ENCODE data around the gene HMGCS1.
"Not testable (repeated sequence)": the region's sequence is repeated elsewhere in the genome, so short reads cannot be mapped to it uniquely, and the experiment has no call there.

Gene HMGCS1

DNA sequence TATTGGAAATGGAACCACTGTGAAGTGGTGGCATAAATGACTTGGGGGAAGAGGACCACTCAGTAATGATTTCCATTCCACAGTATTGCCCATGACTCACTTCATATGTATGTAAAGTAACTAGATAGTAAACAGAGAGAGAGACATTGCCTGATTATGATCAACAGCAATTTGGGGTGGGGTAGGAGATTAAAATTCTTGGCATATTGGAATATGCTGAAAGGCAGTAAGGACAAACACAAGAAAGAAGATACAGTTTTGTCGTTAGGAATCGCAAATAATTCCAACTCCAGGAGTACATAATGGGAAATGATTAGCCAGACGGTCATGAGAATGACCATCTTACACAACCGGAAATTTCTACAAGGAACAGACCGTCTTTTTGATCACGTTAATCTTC, 1.5 kb upstream of the HMGCS1 start:
- no peak overlapping the region for H3K4me3 ChIP-seq (replicated peaks; ENCODE audit: low read depth, low read length)
- no peak for DNase-seq (ENCODE audit: extremely low read depth, low read depth)
- TF ChIP-seq, protein P1, sequence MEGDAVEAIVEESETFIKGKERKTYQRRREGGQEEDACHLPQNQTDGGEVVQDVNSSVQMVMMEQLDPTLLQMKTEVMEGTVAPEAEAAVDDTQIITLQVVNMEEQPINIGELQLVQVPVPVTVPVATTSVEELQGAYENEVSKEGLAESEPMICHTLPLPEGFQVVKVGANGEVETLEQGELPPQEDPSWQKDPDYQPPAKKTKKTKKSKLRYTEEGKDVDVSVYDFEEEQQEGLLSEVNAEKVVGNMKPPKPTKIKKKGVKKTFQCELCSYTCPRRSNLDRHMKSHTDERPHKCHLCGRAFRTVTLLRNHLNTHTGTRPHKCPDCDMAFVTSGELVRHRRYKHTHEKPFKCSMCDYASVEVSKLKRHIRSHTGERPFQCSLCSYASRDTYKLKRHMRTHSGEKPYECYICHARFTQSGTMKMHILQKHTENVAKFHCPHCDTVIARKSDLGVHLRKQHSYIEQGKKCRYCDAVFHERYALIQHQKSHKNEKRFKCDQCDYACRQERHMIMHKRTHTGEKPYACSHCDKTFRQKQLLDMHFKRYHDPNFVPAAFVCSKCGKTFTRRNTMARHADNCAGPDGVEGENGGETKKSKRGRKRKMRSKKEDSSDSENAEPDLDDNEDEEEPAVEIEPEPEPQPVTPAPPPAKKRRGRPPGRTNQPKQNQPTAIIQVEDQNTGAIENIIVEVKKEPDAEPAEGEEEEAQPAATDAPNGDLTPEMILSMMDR (IDR thresholded peaks at IDR 0.05; ENCODE audit: low read depth, low read length, missing control alignments) = no peak

GRCh38 chr5:43313854-43314457, 744 bp upstream of the HMGCS1 start:
- peak overlapping the region; percentile 4; the same call in 1 of the 2 replicates for H3K4me3 ChIP-seq (replicated peaks; ENCODE audit: low read depth, low read length)
- DNase-seq (ENCODE audit: extremely low read depth, low read depth) = no peak

GRCh38 chr5:43312699-43313034, 545 bp downstream of the HMGCS1 start:
- TF ChIP-seq, protein P1 (IDR thresholded peaks at IDR 0.05; ENCODE audit: low read depth, low read length, missing control alignments) = no peak
- peak overlapping the region; percentile 77 for H3K4me3 ChIP-seq (replicated peaks; ENCODE audit: low read depth, low read length)
- DNase-seq (ENCODE audit: extremely low read depth, low read depth) = no peak

More at GRCh38 chr5:43313854-43314457, 744 bp upstream of the HMGCS1 start:
- TF ChIP-seq, protein P1 (IDR thresholded peaks at IDR 0.05; ENCODE audit: low read depth, low read length, missing control alignments) = no peak

DNA sequence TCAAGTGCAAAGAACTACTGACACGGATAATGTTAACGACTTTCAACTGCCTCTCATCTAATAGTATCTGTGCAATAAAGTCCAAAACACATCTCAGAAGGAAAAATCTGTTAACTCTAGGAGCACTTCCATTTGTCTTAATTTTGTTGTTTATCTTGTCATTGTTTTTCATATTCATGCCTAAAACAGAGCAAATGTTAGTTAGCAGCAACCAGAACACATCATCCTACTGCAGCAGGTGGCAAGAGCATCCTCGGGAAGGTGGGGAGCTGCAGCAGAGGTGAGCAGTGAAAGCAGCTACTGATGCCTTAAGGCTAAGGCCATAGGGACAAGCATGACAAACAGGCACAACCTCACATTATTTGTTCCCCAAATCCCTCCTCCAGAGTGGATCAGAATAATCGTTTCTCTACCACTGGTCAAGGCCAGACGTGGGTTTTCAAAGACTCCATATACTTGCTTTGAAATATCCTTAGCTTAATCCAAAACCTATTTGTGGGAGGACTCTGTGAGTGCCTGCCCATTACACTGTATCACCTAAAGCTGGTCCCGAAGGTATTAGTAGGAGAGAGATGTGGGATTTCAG, 1.0 kb downstream of the HMGCS1 start:
- peak overlapping the region; percentile 77 for H3K4me3 ChIP-seq (replicated peaks; ENCODE audit: low read depth, low read length)
- no peak for DNase-seq (ENCODE audit: extremely low read depth, low read depth)
- TF ChIP-seq, protein P1 (IDR thresholded peaks at IDR 0.05; ENCODE audit: low read depth, low read length, missing control alignments) = no peak

DNA sequence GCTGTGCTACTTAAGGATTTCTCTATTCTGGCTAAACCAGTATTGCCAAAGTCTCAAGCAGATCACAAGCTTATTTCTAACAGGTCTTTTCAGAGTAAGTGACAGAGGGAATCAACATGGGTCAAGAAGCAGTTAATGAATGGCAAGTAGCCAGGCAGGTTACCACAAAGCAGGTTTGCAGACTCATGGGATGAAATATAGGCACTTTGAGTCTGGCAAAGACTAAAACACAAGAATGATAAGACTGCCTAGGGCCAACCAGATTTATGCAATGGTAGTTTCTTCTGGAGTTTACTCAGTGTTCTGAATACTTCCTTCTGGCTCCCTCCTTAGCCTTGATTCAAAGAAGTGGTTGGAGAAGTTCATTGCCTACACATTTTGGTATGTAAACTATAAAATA, 3.6 kb downstream of the HMGCS1 start:
- DNase-seq (ENCODE audit: extremely low read depth, low read depth) = no peak
- TF ChIP-seq, protein P1 (IDR thresholded peaks at IDR 0.05; ENCODE audit: low read depth, low read length, missing control alignments) = no peak
- 0 out of 2 replicates have a peak overlapping the region, but pooled peaks have one; percentile 4 for H3K4me3 ChIP-seq (replicated peaks; ENCODE audit: low read depth, low read length)

DNA sequence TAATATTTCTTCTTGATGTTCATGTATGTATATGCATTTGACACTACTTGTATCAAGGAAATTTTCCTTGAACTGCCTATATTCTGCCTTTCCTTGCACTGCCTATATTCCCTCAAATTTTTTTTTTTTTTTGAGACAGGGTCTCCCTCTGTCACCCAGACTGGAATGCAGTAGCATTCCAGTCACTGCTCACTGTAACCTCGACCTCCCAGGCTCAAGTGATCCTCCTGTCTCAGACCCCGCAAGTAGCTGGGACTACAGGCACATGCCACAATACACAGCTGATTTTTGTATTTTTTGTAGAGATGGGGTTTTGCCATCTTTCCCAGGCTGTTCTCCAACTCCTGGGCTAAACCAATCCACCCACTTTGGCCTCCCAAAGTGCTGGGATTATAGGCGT, 4.1 kb downstream of the HMGCS1 start:
- 0 out of 2 replicates have a peak overlapping the region, but pooled peaks have one; percentile 4 for H3K4me3 ChIP-seq (replicated peaks; ENCODE audit: low read depth, low read length)
- no peak for DNase-seq (ENCODE audit: extremely low read depth, low read depth)
- TF ChIP-seq, protein P1 (IDR thresholded peaks at IDR 0.05; ENCODE audit: low read depth, low read length, missing control alignments) = no peak

GRCh38 chr5:43306954-43307353, 6.3 kb downstream of the HMGCS1 start:
- not testable (repeated sequence) for H3K4me3 ChIP-seq (replicated peaks; ENCODE audit: low read depth, low read length); DNase-seq (ENCODE audit: extremely low read depth, low read depth)

Measured in HFF-Myc (cell line).